Right cardiac atrium (tissue), 5 donors: ENCODE data around the gene AKNA. TPM values are rescaled to one million over a fixed set of nuclear protein-coding genes. Genes with fewer than 3 reads are reported as not detected.
A peak's percentile ranks its signal among the peaks of the same experiment; 100 is the strongest.

ENCODE experiments used
- ATAC-seq, 2 donors: fragments of 200-7000 bp; cut with Tn5 transposase; one replicate each; pipeline versions ENCODE4 v1.8.0 to v1.9.1; 2020; ENCODE audit warnings: moderate library complexity in 2 of 2, mild to moderate bottlenecking in 1 of 2
- DNase-seq, 3 donors: peaks; one replicate each; pipeline ENCODE4 v3.0.0-alpha.2; 2020
- H3K27ac ChIP-seq: one replicate; pipeline ENCODE4 v1.5.1; 2013; ENCODE audit warnings: mild to moderate bottlenecking, low read length, control low read depth, moderate library complexity
- H3K27me3 ChIP-seq: one replicate; pipeline ENCODE4 v1.6.1; 2013; ENCODE audit not compliant: control insufficient read depth, insufficient read depth
- H3K4me1 ChIP-seq: one replicate; pipeline ENCODE4 v1.6.1; 2013; ENCODE audit warnings: low read length; ENCODE audit not compliant: control insufficient read depth, insufficient read depth
- H3K4me3 ChIP-seq: one replicate; pipeline ENCODE4 v1.5.1; 2013; ENCODE audit warnings: low read length, control low read depth
- H3K9me3 ChIP-seq: one replicate; pipeline ENCODE4 v1.6.1; 2013; ENCODE audit warnings: low read length; ENCODE audit not compliant: control insufficient read depth
- WGBS: extraction: QIAGEN DNeasy Blood & Tissue Kit; methylation state at CpG from one replicate; pipeline ENCODE4 v1.1.7; 2013; 5-methylcytosine and 5-hydroxymethylcytosine counted together
- intact Hi-C, 4 donors: fragments of 100-400 bp; cut with DNase I; formaldehyde crosslinking; loops; one replicate each; pipeline versions ENCODE4 v1.11.0 to v1.14.0; 2022 to 2023
- polyA plus RNA-seq: library from polyadenylated mRNA; stranded (reverse); fragments of 200-250 nt; gene quantifications from one replicate; pipeline ENCODE4 v1.2.3, GENCODE V29; 2013
- total RNA-seq, 4 donors: library from RNA; stranded (reverse); fragmentation: NEBNext Ultra II Directional; extraction: Animal tissue kit (Norgen Biotek cat#: 25700); gene quantifications; one replicate each; pipeline ENCODE4 v1.2.1, GENCODE V29; 2021
- donor health status: healthy with polysubstance abuse.
- donor health status: DM: no; HTN: yes; CAD: no.
- donor health status: DM: no; HTN: no; CAD: no.
- donor health status: DM: no; HTN: yes; CAD: no; lungs with severe emphysema.
- donor health status: DM: yes; HTN: yes; CAD: no.

Gene AKNA
- total and polyA plus RNA-seq, 5 donors: 8.4 to 10.3 (median 8.9) TPM

GRCh38 chr9:114416906-114417305 lies 29.1 kb upstream of the AKNA start:
- intact Hi-C loops: loop anchor here in 1 of 4 donors (10.0 kb wide), 1 partner anchor 498 kb away; no protein-coding TSS in a partner anchor

GRCh38 chr9:114416290-114416689 lies 28.5 kb upstream of the AKNA start:
- intact Hi-C loops: loop anchor here in 1 of 4 donors (10.0 kb wide), 1 partner anchor 499 kb away; no protein-coding TSS in a partner anchor
- Histone ChIP-seq H3K9me3 (no peaks in the 10 kb centered on the region), H3K4me3 (no peak overlapping the region), H3K4me1 (no peaks in the 10 kb centered on the region), H3K27ac (no peak overlapping the region), H3K27me3 (no peaks in the 10 kb centered on the region)
- WGBS: 63% methylated on average over 5 of the region's 5 CpGs
- no peak for DNase-seq
- ATAC-seq: no peak

More at GRCh38 chr9:114416906-114417305, 29.1 kb upstream of the AKNA start:
- H3K27ac ChIP-seq: no peak overlapping the region
- H3K4me1 ChIP-seq: no peaks in the 10 kb centered on the region
- no peak for DNase-seq
- H3K4me3 ChIP-seq: no peak overlapping the region
- WGBS: 88% methylated on average over 2 of the region's 2 CpGs
- no peaks in the 10 kb centered on the region for H3K9me3 ChIP-seq
- ATAC-seq: no peak
- no peaks in the 10 kb centered on the region for H3K27me3 ChIP-seq

GRCh38 chr9:114414346-114414745 lies 26.6 kb upstream of the AKNA start:
- no peak for ATAC-seq
- no peaks in the 10 kb centered on the region for H3K9me3 ChIP-seq
- WGBS: 64% methylated on average over 2 of the region's 2 CpGs
- H3K27ac ChIP-seq: no peak overlapping the region
- no peaks in the 10 kb centered on the region for H3K4me1 ChIP-seq
- no peak overlapping the region for H3K4me3 ChIP-seq
- DNase-seq: no peak
- intact Hi-C loops: loop anchor here in 1 of 4 donors (10.0 kb wide), 1 partner anchor 500 kb away; no protein-coding TSS in a partner anchor
- H3K27me3 ChIP-seq: no peaks in the 10 kb centered on the region

GRCh38 chr9:114413861-114414301 lies 26.1 kb upstream of the AKNA start:
- 40% methylated on average over 5 of the region's 5 CpGs for WGBS
- H3K27me3 ChIP-seq: no peaks in the 10 kb centered on the region
- DNase-seq: no peak

GRCh38 chr9:114412048-114412683 lies 24.4 kb upstream of the AKNA start:
- Histone ChIP-seq H3K9me3 (no peaks in the 10 kb centered on the region), H3K4me3 (no peak overlapping the region), H3K27ac (no peak overlapping the region), H3K4me1 (no peaks in the 10 kb centered on the region), H3K27me3 (no peaks in the 10 kb centered on the region)
- intact Hi-C loops: loop anchor here in 1 of 4 donors (10.0 kb wide), 1 partner anchor 503 kb away; no protein-coding TSS in a partner anchor
- DNase-seq: no peak
- no peak for ATAC-seq
- 87% methylated on average over 12 of the region's 12 CpGs for WGBS

More at GRCh38 chr9:114413861-114414301, 26.1 kb upstream of the AKNA start:
- no peak overlapping the region for H3K4me3 ChIP-seq
- no peak overlapping the region for H3K27ac ChIP-seq
- intact Hi-C loops: loop anchor here in 1 of 4 donors (10.0 kb wide), 1 partner anchor 501 kb away; no protein-coding TSS in a partner anchor
- no peaks in the 10 kb centered on the region for H3K9me3 ChIP-seq
- no peaks in the 10 kb centered on the region for H3K4me1 ChIP-seq
- ATAC-seq: peak in 1 of 2 donors; percentile 68

- 89% methylated on average over 6 of the region's 6 CpGs for WGBS
- no peaks in the 10 kb centered on the region for H3K9me3 ChIP-seq
- intact Hi-C loops: loop anchor here in 1 of 4 donors (10.0 kb wide), 1 partner anchor 503 kb away; no protein-coding TSS in a partner anchor
- ATAC-seq (no peak), DNase-seq (no peak)
- H3K4me3 ChIP-seq: no peak overlapping the region
- no peak overlapping the region for H3K27ac ChIP-seq
- H3K27me3 ChIP-seq: no peaks in the 10 kb centered on the region
- H3K4me1 ChIP-seq: no peaks in the 10 kb centered on the region
These were observed 23.7 kb upstream of the AKNA start for GRCh38 chr9:114411452-114411851.

GRCh38 chr9:114410910-114411309 lies 23.1 kb upstream of the AKNA start:
- 93% methylated on average over 8 of the region's 8 CpGs for WGBS
- intact Hi-C loops: loop anchor here in 1 of 4 donors (10.0 kb wide), 1 partner anchor 504 kb away; no protein-coding TSS in a partner anchor
- Histone ChIP-seq H3K4me3 (no peak overlapping the region), H3K27ac (no peak overlapping the region), H3K27me3 (no peaks in the 10 kb centered on the region), H3K4me1 (no peaks in the 10 kb centered on the region), H3K9me3 (no peaks in the 10 kb centered on the region)
- ATAC-seq (no peak), DNase-seq (no peak)

- Histone ChIP-seq H3K9me3 (no peaks in the 10 kb centered on the region), H3K27me3 (no peaks in the 10 kb centered on the region), H3K4me1 (no peaks in the 10 kb centered on the region), H3K27ac (no peak overlapping the region), H3K4me3 (no peak overlapping the region)
- intact Hi-C loops: loop anchor here (5.0 to 10.0 kb wide), 5 partner anchors 242 to 605 kb away; partner anchors contain the start of gene TEX53 (in 1 of the 4)
- ATAC-seq: no peak
- no peak for DNase-seq
- WGBS: 70% methylated on average over 5 of the region's 5 CpGs
These were observed 22.1 kb upstream of the AKNA start for GRCh38 chr9:114409842-114410241.

GRCh38 chr9:114409103-114409780 lies 21.5 kb upstream of the AKNA start:
- ATAC-seq (no peak), DNase-seq (no peak)
- WGBS: 64% methylated on average over 11 of the region's 11 CpGs

GRCh38 chr9:114408645-114409044 lies 20.9 kb upstream of the AKNA start:
- 75% methylated on average over 7 of the region's 7 CpGs for whole genome bisulfite sequencing
- no peaks in the 10 kb centered on the region for H3K4me1 ChIP-seq
- H3K4me3 ChIP-seq: no peak overlapping the region
- H3K9me3 ChIP-seq: no peaks in the 10 kb centered on the region
- no peak for ATAC-seq
- no peaks in the 10 kb centered on the region for H3K27me3 ChIP-seq
- DNase-seq: no peak
- intact Hi-C loops: loop anchor here (5.0 to 10.0 kb wide), 4 partner anchors 244 to 606 kb away; partner anchors contain the start of gene TEX53 (in 1 of the 4)
- no peak overlapping the region for H3K27ac ChIP-seq

More at GRCh38 chr9:114409103-114409780, 21.5 kb upstream of the AKNA start:
- H3K9me3 ChIP-seq: no peaks in the 10 kb centered on the region
- no peaks in the 10 kb centered on the region for H3K4me1 ChIP-seq
- H3K4me3 ChIP-seq: no peak overlapping the region
- H3K27ac ChIP-seq: no peak overlapping the region
- no peaks in the 10 kb centered on the region for H3K27me3 ChIP-seq
- intact Hi-C loops: loop anchor here (5.0 to 10.0 kb wide), 4 partner anchors 243 to 606 kb away; partner anchors contain the start of gene TEX53 (in 1 of the 4)

GRCh38 chr9:114407889-114408288 lies 20.1 kb upstream of the AKNA start:
- ATAC-seq: no peak
- Histone ChIP-seq H3K27ac (no peak overlapping the region), H3K27me3 (no peaks in the 10 kb centered on the region), H3K4me1 (no peaks in the 10 kb centered on the region), H3K9me3 (no peaks in the 10 kb centered on the region), H3K4me3 (no peak overlapping the region)
- DNase-seq: peak in 1 of 3 donors; percentile 2
- intact Hi-C loops: loop anchor here (5.0 to 10.0 kb wide), 4 partner anchors 244 to 607 kb away; partner anchors contain the start of gene TEX53 (in 1 of the 4)
- WGBS: 80% methylated on average over 5 of the region's 5 CpGs
